Smooth muscle cell (in vitro differentiated cells): Measurements from ENCODE around the gene LRTM2. TPM values are rescaled to one million over a fixed set of nuclear protein-coding genes. Genes with fewer than 3 reads are reported as not detected.

Source experiments
- DNase-seq: peaks from one replicate; lab custom pipeline; 2025; ENCODE audit not compliant: unreplicated experiment; lab: John Stamatoyannopoulos, UW
- H2AFZ ChIP-seq: fragments of 200-600 bp; sonication (generic); 2 replicates; pipeline ENCODE4 v1.6.0; 2016; ENCODE audit warnings: antibody characterized with exemption, low read depth, mild to moderate bottlenecking
- H3F3A ChIP-seq: fragments of 200-600 bp; sonication (generic); 2 replicates; pipeline ENCODE4 v1.6.0; 2017; ENCODE audit warnings: antibody characterized with exemption, low read depth
- H3K27ac ChIP-seq: fragments of 200-600 bp; sonication (generic); 2 replicates; pipeline ENCODE4 v1.5.1; 2016; ENCODE audit warnings: low read depth, mild to moderate bottlenecking
- H3K27me3 ChIP-seq: fragments of 200-600 bp; sonication (generic); 2 replicates; pipeline ENCODE4 v1.6.1; 2016; ENCODE audit warnings: low read depth, mild to moderate bottlenecking
- H3K36me3 ChIP-seq: fragments of 200-600 bp; sonication (generic); 2 replicates; pipeline ENCODE4 v1.5.1; 2016; ENCODE audit warnings: low read depth
- H3K4me1 ChIP-seq: fragments of 200-600 bp; sonication (generic); 2 replicates; pipeline ENCODE4 v1.5.1; 2016; ENCODE audit warnings: low read depth
- H3K4me2 ChIP-seq: fragments of 200-600 bp; sonication (generic); 2 replicates; pipeline ENCODE4 v1.6.0; 2016; ENCODE audit warnings: mild to moderate bottlenecking
- H3K4me3 ChIP-seq: fragments of 200-600 bp; sonication (generic); 2 replicates; pipeline ENCODE4 v1.5.1; 2016; ENCODE audit warnings: mild to moderate bottlenecking
- H3K79me2 ChIP-seq: fragments of 200-600 bp; sonication (generic); 2 replicates; pipeline ENCODE4 v1.6.0; 2016; ENCODE audit warnings: low read depth, mild to moderate bottlenecking
- H3K9ac ChIP-seq: fragments of 200-600 bp; sonication (generic); 2 replicates; pipeline ENCODE4 v1.6.0; 2016; ENCODE audit warnings: low read depth
- H3K9me3 ChIP-seq: fragments of 200-600 bp; sonication (generic); replicated peaks from 2 replicates; pipeline ENCODE4 v1.5.1; 2016; ENCODE audit warnings: low read depth
- H4K20me1 ChIP-seq: fragments of 200-600 bp; sonication (generic); 2 replicates; pipeline ENCODE4 v1.6.0; 2016; ENCODE audit warnings: low read depth
- CTCF ChIP-seq: fragments of 200-600 bp; sonication (generic); IDR thresholded peaks from 2 replicates; pipeline ENCODE4 v1.5.1; 2017; ENCODE audit warnings: borderline replicate concordance, mild to moderate bottlenecking, antibody characterized with exemption; ENCODE audit not compliant: insufficient read depth, poor library complexity, severe bottlenecking
- WGBS: methylation state at CpG from one replicate; pipeline ENCODE4 v1.1.7; 2016; ENCODE audit warnings: low lambda C conversion rate; 5-methylcytosine and 5-hydroxymethylcytosine counted together
- polyA plus RNA-seq: library from polyadenylated mRNA; unstranded; fragments of >200 nt; fragmentation: Nextera tagmentation; extraction: Ambion mirVana; gene quantifications from 2 replicates; pipeline ENCODE4 v1.2.1, GENCODE V29; 2016
- total RNA-seq: library from RNA; depleted of rRNA; stranded (reverse); fragments of >200 nt; gene quantifications from 2 replicates; pipeline ENCODE4 v1.2.3, GENCODE V29; 2014

LRTM2 gene
- total and polyA plus RNA-seq, 2 experiments from 2014 or later, result not detected

GRCh38 chr12:1777798-1778197 lies 42.6 kb upstream of the LRTM2 start:
- TF ChIP-seq CTCF, result no peak
- H3K4me1 ChIP-seq, result peaks cover 17% of the 10 kb centered on the region
- H3F3A ChIP-seq, result peaks cover 10% of the 10 kb centered on the region
- peaks cover 97% of the 10 kb centered on the region for H4K20me1 ChIP-seq
- H3K27ac ChIP-seq, result peak overlapping the region; percentile 76
- H2AFZ ChIP-seq, result no peak overlapping the region
- H3K36me3 ChIP-seq, result no peaks in the 10 kb centered on the region
- H3K4me3 ChIP-seq, result no peak overlapping the region
- H3K9me3 ChIP-seq, result no peaks in the 10 kb centered on the region
- H3K9ac ChIP-seq, result peak overlapping the region; percentile 33
- WGBS, result 58% methylated on average over 5 of the region's 5 CpGs
- H3K4me2 ChIP-seq, result peak overlapping the region; percentile 50
- DNase-seq, result no peak
- peaks cover 4% of the 10 kb centered on the region for H3K79me2 ChIP-seq
- no peaks in the 10 kb centered on the region for H3K27me3 ChIP-seq

- Histone ChIP-seq H2AFZ (no peak overlapping the region), H4K20me1 (peaks cover 97% of the 10 kb centered on the region), H3K79me2 (peaks cover 4% of the 10 kb centered on the region), H3K27me3 (no peaks in the 10 kb centered on the region), H3K9ac (no peak overlapping the region), H3K4me1 (peaks cover 17% of the 10 kb centered on the region), H3K9me3 (no peaks in the 10 kb centered on the region), H3K27ac (no peak overlapping the region), H3K4me3 (no peak overlapping the region), H3K4me2 (no peak overlapping the region), H3F3A (peaks cover 10% of the 10 kb centered on the region), H3K36me3 (no peaks in the 10 kb centered on the region)
- WGBS, result 96% methylated on average over 4 of the region's 4 CpGs
- no peak for DNase-seq
- TF ChIP-seq CTCF, result no peak
These were observed 41.5 kb upstream of the LRTM2 start for GRCh38 chr12:1778911-1779310.

- no peak for TF ChIP-seq CTCF
- H3K27ac ChIP-seq, result no peak overlapping the region
- DNase-seq, result no peak
These were observed 40.6 kb upstream of the LRTM2 start for GRCh38 chr12:1779783-1780182.

GRCh38 chr12:1781772-1782171 lies 38.6 kb upstream of the LRTM2 start:
- Histone ChIP-seq H3K79me2 (peaks cover 4% of the 10 kb centered on the region), H3K36me3 (no peaks in the 10 kb centered on the region), H3F3A (peaks cover 4% of the 10 kb centered on the region), H3K9me3 (no peaks in the 10 kb centered on the region), H3K4me2 (no peak overlapping the region), H4K20me1 (peaks cover 99% of the 10 kb centered on the region), H3K27me3 (no peaks in the 10 kb centered on the region), H3K27ac (no peak overlapping the region), H2AFZ (no peak overlapping the region), H3K4me3 (no peak overlapping the region), H3K9ac (no peak overlapping the region), H3K4me1 (peaks cover 2% of the 10 kb centered on the region)
- WGBS, result 41% methylated on average over 2 of the region's 2 CpGs
- DNase-seq, result no peak
- TF ChIP-seq CTCF, result no peak

More at GRCh38 chr12:1779783-1780182, 40.6 kb upstream of the LRTM2 start:
- no peaks in the 10 kb centered on the region for H3K27me3 ChIP-seq
- peaks cover 10% of the 10 kb centered on the region for H3F3A ChIP-seq
- H2AFZ ChIP-seq, result no peak overlapping the region
- no peak overlapping the region for H3K9ac ChIP-seq
- H3K36me3 ChIP-seq, result no peaks in the 10 kb centered on the region
- H3K79me2 ChIP-seq, result peaks cover 4% of the 10 kb centered on the region
- H3K4me1 ChIP-seq, result peaks cover 17% of the 10 kb centered on the region
- no peak overlapping the region for H3K4me3 ChIP-seq
- H3K9me3 ChIP-seq, result no peaks in the 10 kb centered on the region
- no peak overlapping the region for H3K4me2 ChIP-seq
- WGBS, result 94% methylated on average over 1 of the region's 1 CpG
- peaks cover 98% of the 10 kb centered on the region for H4K20me1 ChIP-seq
